Kidney epithelial cell (primary cell): ENCODE results near the gene GJA4. TPM values are rescaled to one million over a fixed set of nuclear protein-coding genes. Genes with fewer than 3 reads are reported as not detected.

Experiments used
- DNase-seq: peaks from one replicate; pipeline ENCODE4 v3.0.0-alpha.2; 2010; ENCODE audit warnings: low read depth
- H3K27me3 ChIP-seq: 2 replicates; pipeline ENCODE4 v1.6.0; 2011; ENCODE audit warnings: low read length; ENCODE audit not compliant: control insufficient read depth, insufficient read depth
- H3K36me3 ChIP-seq: 2 replicates; pipeline ENCODE4 v1.5.1; 2011; ENCODE audit warnings: low read length; ENCODE audit not compliant: control insufficient read depth, insufficient read depth
- H3K4me3 ChIP-seq: 2 replicates; pipeline ENCODE4 v1.5.1; 2011; ENCODE audit warnings: low read depth, mild to moderate bottlenecking, control low read depth, low read length
- total RNA-seq: library from RNA; depleted of rRNA; stranded (reverse); fragments of >200 nt; gene quantifications from 2 replicates; pipeline ENCODE4 v1.2.3, GENCODE V29; 2015
- TF ChIP-seq, protein P1 (sequence below): IDR thresholded peaks from 2 replicates; pipeline ENCODE4 v1.5.1; 2011; ENCODE audit warnings: mild to moderate bottlenecking, moderate library complexity, low read length, control low read depth, inconsistent platforms; ENCODE audit not compliant: insufficient read depth, poor library complexity, severe bottlenecking

GJA4 gene
- total RNA-seq, 1 donor from 2014 or later, result not detected

DNA sequence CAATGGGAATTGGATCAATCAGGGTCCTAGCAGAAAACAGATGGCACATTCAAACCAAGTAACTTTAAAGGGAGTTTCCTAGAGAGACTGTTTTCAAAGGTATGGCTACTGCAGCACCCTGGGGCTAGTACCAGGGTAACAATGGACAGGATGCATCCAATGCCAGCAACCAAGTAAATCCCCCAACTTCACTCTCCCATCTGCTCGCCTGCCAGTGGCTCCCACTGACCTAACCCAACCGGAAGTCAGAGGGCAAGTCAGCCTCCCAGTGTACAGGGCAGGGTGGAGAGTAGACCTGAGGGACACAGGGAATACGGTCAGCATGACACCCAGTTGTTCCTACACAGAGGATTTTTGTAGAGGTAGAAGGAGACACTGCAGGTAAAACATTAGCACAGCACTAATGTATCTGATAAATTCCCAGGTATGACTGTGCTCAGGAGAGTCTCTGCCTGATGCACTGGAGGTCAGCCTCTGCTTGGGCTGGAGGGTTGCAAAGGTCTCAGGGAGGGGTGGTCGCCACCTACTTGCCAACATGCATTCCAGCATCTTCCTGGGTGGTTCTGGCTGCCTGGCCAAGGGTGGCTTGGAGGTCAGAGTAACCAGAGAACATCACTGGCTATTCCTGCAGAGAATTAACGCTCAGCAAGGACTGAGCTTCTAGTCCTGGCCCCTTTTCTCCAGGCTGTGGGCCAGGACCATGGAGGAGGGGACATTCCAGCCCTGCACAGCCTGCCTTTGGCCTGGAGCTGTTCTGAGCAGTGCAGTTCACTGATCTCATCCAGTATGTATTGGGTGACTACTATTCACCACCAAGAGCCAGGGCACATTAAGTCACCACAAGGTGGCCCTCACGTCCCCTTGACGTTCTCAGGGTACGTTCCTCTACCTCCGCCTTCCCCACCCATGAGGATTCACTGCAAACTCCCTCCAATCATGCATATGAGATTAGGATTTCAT, 5.1 kb upstream of the GJA4 start:
- H3K36me3 ChIP-seq, result no peaks in the 10 kb centered on the region
- DNase-seq, result no peak
- TF ChIP-seq, protein P1, sequence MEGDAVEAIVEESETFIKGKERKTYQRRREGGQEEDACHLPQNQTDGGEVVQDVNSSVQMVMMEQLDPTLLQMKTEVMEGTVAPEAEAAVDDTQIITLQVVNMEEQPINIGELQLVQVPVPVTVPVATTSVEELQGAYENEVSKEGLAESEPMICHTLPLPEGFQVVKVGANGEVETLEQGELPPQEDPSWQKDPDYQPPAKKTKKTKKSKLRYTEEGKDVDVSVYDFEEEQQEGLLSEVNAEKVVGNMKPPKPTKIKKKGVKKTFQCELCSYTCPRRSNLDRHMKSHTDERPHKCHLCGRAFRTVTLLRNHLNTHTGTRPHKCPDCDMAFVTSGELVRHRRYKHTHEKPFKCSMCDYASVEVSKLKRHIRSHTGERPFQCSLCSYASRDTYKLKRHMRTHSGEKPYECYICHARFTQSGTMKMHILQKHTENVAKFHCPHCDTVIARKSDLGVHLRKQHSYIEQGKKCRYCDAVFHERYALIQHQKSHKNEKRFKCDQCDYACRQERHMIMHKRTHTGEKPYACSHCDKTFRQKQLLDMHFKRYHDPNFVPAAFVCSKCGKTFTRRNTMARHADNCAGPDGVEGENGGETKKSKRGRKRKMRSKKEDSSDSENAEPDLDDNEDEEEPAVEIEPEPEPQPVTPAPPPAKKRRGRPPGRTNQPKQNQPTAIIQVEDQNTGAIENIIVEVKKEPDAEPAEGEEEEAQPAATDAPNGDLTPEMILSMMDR, result no peak
- no peak overlapping the region for H3K4me3 ChIP-seq
- H3K27me3 ChIP-seq, result peaks cover 19% of the 10 kb centered on the region

DNA sequence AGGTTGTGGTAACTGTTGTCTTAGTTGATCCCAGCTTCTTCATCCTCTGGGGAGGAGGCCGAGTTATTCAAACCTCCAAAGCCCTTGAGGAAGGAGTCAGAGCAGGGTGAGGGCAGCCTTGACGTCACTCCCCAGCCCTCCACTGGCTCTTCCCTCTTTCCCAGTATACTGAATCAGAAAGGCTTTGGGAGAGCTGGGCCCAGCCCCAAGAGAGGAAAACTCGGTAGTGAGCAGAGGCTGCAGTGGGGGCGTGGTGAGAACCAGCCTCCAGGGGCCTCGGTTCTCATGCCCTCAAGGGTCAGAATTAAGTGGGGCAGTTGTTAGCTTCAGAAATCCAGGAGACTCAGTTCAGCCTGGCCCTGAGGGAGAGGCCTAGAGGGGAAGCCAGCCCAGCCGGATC, 1.8 kb upstream of the GJA4 start:
- H3K27me3 ChIP-seq, result peaks cover 29% of the 10 kb centered on the region
- no peak overlapping the region for H3K4me3 ChIP-seq
- H3K36me3 ChIP-seq, result no peaks in the 10 kb centered on the region
- TF ChIP-seq, protein P1, result no peak
- DNase-seq, result no peak

DNA sequence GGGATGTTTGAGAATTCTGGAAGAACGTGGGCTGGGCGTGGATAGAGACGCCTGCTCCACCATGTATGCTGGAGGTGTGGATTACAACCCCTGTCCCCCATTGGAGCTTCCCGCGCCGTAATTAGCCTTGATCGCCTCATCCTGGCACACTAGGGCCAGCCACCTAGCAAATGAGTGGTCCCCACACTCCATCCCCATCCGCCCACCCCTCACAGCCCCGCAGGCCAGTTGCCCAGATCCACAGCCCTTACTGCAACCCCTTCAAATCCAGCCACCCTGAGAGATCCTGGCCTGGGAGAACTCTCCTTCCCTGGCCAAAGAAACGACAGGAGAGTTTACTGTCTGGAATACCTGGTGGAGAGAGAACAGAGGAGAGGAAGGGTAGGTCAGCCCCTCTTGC, 375 bp upstream of the GJA4 start:
- TF ChIP-seq, protein P1, result no peak

GRCh38 chr1:34794001-34794789, 1.4 kb downstream of the GJA4 start:
- Histone ChIP-seq H3K27me3 (peaks cover 33% of the 10 kb centered on the region), H3K36me3 (no peaks in the 10 kb centered on the region), H3K4me3 (no peak overlapping the region)
- TF ChIP-seq, protein P1, result no peak
- no peak for DNase-seq

More for the DNA sequence above, 375 bp upstream of the GJA4 start:
- DNase-seq, result no peak
- no peaks in the 10 kb centered on the region for H3K36me3 ChIP-seq
- H3K27me3 ChIP-seq, result peaks cover 33% of the 10 kb centered on the region
- no peak overlapping the region for H3K4me3 ChIP-seq

DNA sequence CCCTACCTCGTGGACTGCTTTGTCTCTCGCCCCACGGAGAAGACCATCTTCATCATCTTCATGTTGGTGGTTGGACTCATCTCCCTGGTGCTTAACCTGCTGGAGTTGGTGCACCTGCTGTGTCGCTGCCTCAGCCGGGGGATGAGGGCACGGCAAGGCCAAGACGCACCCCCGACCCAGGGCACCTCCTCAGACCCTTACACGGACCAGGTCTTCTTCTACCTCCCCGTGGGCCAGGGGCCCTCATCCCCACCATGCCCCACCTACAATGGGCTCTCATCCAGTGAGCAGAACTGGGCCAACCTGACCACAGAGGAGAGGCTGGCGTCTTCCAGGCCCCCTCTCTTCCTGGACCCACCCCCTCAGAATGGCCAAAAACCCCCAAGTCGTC, 2.0 kb downstream of the GJA4 start:
- Histone ChIP-seq H3K27me3 (peaks cover 33% of the 10 kb centered on the region), H3K36me3 (no peaks in the 10 kb centered on the region), H3K4me3 (no peak overlapping the region)
- TF ChIP-seq, protein P1, result no peak
- DNase-seq, result no peak
